K562 (cell line): Measurements from ENCODE around the gene KRT76. TPM values are rescaled to one million over a fixed set of nuclear protein-coding genes. Genes with fewer than 3 reads are reported as not detected.
A peak's percentile ranks its signal among the peaks of the same experiment; 100 is the strongest.

ENCODE experiments used
- BDP1 ChIP-seq: IDR thresholded peaks from 3 replicates; pipeline ENCODE4 v1.6.1; 2011; ENCODE audit not compliant: insufficient read length, insufficient read depth
- CBX5 ChIP-seq: IDR thresholded peaks from 2 replicates; pipeline ENCODE4 v1.6.1; 2014; ENCODE audit warnings: low read depth, borderline replicate concordance
- CHAMP1 ChIP-seq: fragments of 450-650 bp; IDR thresholded peaks from 2 replicates; pipeline ENCODE4 v1.6.1; 2016; ENCODE audit warnings: mild to moderate bottlenecking
- GABPA ChIP-seq: fragments of 200-800 bp; sonication (Bioruptor generic); conservative IDR thresholded peaks from 2 replicates; pipeline ENCODE4 v1.6.1; 2016; ENCODE audit warnings: low read depth, missing genetic modification characterization, missing compliant biosample characterization
- HDAC2 ChIP-seq: fragments of 450-650 bp; IDR thresholded peaks from 2 replicates; pipeline ENCODE4 v1.6.1; 2016; ENCODE audit warnings: mild to moderate bottlenecking
- HEY1 ChIP-seq: fragments of 250-450 bp; sonication (Bioruptor Pico); IDR thresholded peaks from 2 replicates; pipeline ENCODE4 v1.5.0; 2020; ENCODE audit warnings: mild to moderate bottlenecking, moderate library complexity, borderline replicate concordance
- MEF2D ChIP-seq: conservative IDR thresholded peaks from 2 replicates; pipeline ENCODE4 v1.6.1; 2016; ENCODE audit warnings: low read depth, missing genetic modification characterization, missing compliant biosample characterization
- MLX ChIP-seq, 2 experiments: fragments of 450-650 bp in 1 of 2; sonication (generic) in 1 of 2; formaldehyde crosslinking; conservative IDR thresholded peaks; 2 replicates each; pipeline versions ENCODE4 v1.4.0 to v1.8.1; 2020 to 2022; ENCODE audit warnings: mild to moderate bottlenecking in 1 of 2, missing genetic modification reagents in 1 of 2
- PTBP1 ChIP-seq: fragments of 200-400 bp; formaldehyde crosslinking; IDR thresholded peaks from 2 replicates; pipeline ENCODE4 v1.6.1; 2017; ENCODE audit warnings: low read depth, low read length
- RBM34 ChIP-seq: fragments of 200-400 bp; formaldehyde crosslinking; IDR thresholded peaks from 2 replicates; pipeline ENCODE4 v1.6.1; 2018; ENCODE audit warnings: low read length, borderline replicate concordance; ENCODE audit not compliant: insufficient read depth
- SIRT6 ChIP-seq: IDR thresholded peaks from one replicate; pipeline ENCODE4 v1.6.1; 2012; ENCODE audit warnings: low read depth, mild to moderate bottlenecking, control low read depth, inconsistent platforms, low read length, moderate library complexity
- TGIF2 ChIP-seq: sonication (generic); formaldehyde crosslinking; IDR thresholded peaks from 2 replicates; pipeline ENCODE4 v1.8.1; 2022; ENCODE audit warnings: mild to moderate bottlenecking, missing genetic modification reagents, moderate library complexity
- ZBTB34 ChIP-seq: fragments of 250-450 bp; sonication (Bioruptor Pico); IDR thresholded peaks from 2 replicates; pipeline ENCODE4 v1.8.0; 2021; ENCODE audit warnings: mild to moderate bottlenecking, moderate library complexity
- ZNF217 ChIP-seq: sonication (generic); formaldehyde crosslinking; IDR thresholded peaks from 2 replicates; pipeline ENCODE4 v1.8.0; 2022; ENCODE audit warnings: mild to moderate bottlenecking, missing genetic modification reagents
- ZNF347 ChIP-seq: fragments of 450-650 bp; formaldehyde crosslinking; IDR thresholded peaks from 2 replicates; pipeline ENCODE4 v1.4.0; 2020; ENCODE audit warnings: low read depth, mild to moderate bottlenecking, moderate library complexity
- ZNF354B ChIP-seq: fragments of 250-450 bp; sonication (Bioruptor Pico); IDR thresholded peaks from 2 replicates; pipeline ENCODE4 v1.4.0; 2020
- ZNF592 ChIP-seq: fragments of 450-650 bp; IDR thresholded peaks from 2 replicates; pipeline ENCODE4 v1.6.1; 2017; ENCODE audit warnings: antibody characterized with exemption, mild to moderate bottlenecking
- polyA plus RNA-seq, 8 experiments: library from polyadenylated mRNA; depleted of rRNA in 4 of 8; stranded (reverse) in 5 of 8; unstranded in 3 of 8; fragments of >200 nt; fragmentation: Nextera tagmentation in 2 of 8; fragmentation: Illumina TruSeq in 1 of 8; extraction: Ambion mirVana in 2 of 8; extraction: Trizol in 1 of 8; gene quantifications; 2 replicates each; pipeline versions ENCODE4 v1.2.1 to v1.2.3, GENCODE V29; 2011 to 2014; ENCODE audit warnings: inconsistent platforms in 1 of 8, missing spikeins in 1 of 8
- total RNA-seq, 7 experiments: library from RNA; depleted of rRNA in 6 of 7; stranded (reverse); fragments of >200 nt in 6 of 7; fragmentation: Illumina TruSeq in 2 of 7; extraction: Trizol in 2 of 7; gene quantifications; 2 replicates each; pipeline versions ENCODE4 v1.2.1 to v1.2.3, GENCODE V29; 2011 to 2021; ENCODE audit warnings: low replicate concordance in 1 of 7

The KRT76 gene
- total and polyA plus RNA-seq, 9 of the 15 experiments (the other 6 are each of a cell fraction or from before 2014, with no cell fraction given) = not detected

GRCh38 chr12:52741375-52742195 lies 35.6 kb downstream of the KRT76 start (continued):
- TF ChIP-seq ZNF592 (no peak), ZNF217 (CRISPR knock-in tag) (no peak), BDP1 (no peak), GABPA (peak; percentile 35), CHAMP1 (peak; percentile 74; the same call in 1 of the 2 replicates), CBX5 (no peak), ZNF354B (CRISPR knock-in tag) (no peak), TGIF2 (no peak), ZNF347 (CRISPR knock-in tag) (no peak), HDAC2 (peak; percentile 58; the same call in 1 of the 2 replicates), ZBTB34 (CRISPR knock-in tag) (no peak), HEY1 (CRISPR knock-in tag) (no peak), PTBP1 (no peak), MLX (CRISPR knock-in tag; conservative IDR thresholded peaks at IDR 0.05) (no peak), RBM34 (no peak), SIRT6 (no peak), MEF2D (tag) (no peak)
